ENCODE results near the gene KRT9.
A peak's percentile ranks its signal among the peaks of the same experiment; 100 is the strongest.
"Not testable (repeated sequence)": the region's sequence is repeated elsewhere in the genome, so short reads cannot be mapped to it uniquely, and the experiment has no call there.

Gene KRT9

GRCh38 chr17:41579484-41580243 lies 7.8 kb upstream of the KRT9 start:
- DNase-seq, result peak in 39 of 51 donors; percentile 1 to 62 (median 18)

GRCh38 chr17:41578971-41579370 lies 7.1 kb upstream of the KRT9 start:
- no peak for DNase-seq

- no peak for DNase-seq
Measured at GRCh38 chr17:41578538-41578937, 6.7 kb upstream of the KRT9 start.

GRCh38 chr17:41576740-41577139 lies 4.9 kb upstream of the KRT9 start:
- not testable (repeated sequence) for DNase-seq

- DNase-seq, result no peak
Measured at GRCh38 chr17:41575336-41575735, 3.5 kb upstream of the KRT9 start.

GRCh38 chr17:41567317-41567716 lies 4.5 kb downstream of the KRT9 start:
- DNase-seq, result no peak

- no peak for DNase-seq
Measured at GRCh38 chr17:41565338-41565737, 6.5 kb downstream of the KRT9 start.

- DNase-seq, result no peak
Measured at GRCh38 chr17:41563607-41564170, 8.2 kb downstream of the KRT9 start.

GRCh38 chr17:41561554-41561953 lies 10.3 kb downstream of the KRT9 start:
- DNase-seq, result no peak

GRCh38 chr17:41559548-41559947 lies 12.3 kb downstream of the KRT9 start:
- no peak for DNase-seq

GRCh38 chr17:41556931-41557330 lies 14.9 kb downstream of the KRT9 start:
- DNase-seq, result peak in 3 of 51 donors; percentile 2 to 23 (median 6)

- DNase-seq, result no peak
Measured at GRCh38 chr17:41556306-41556705, 15.6 kb downstream of the KRT9 start.

GRCh38 chr17:41555105-41555887 lies 16.6 kb downstream of the KRT9 start:
- DNase-seq, result no peak

GRCh38 chr17:41553987-41554680 lies 17.7 kb downstream of the KRT9 start:
- DNase-seq, result no peak

- no peak for DNase-seq
Measured at GRCh38 chr17:41553176-41553575, 18.7 kb downstream of the KRT9 start.

GRCh38 chr17:41552455-41552854 lies 19.4 kb downstream of the KRT9 start:
- DNase-seq, result no peak

- no peak for DNase-seq
Measured at GRCh38 chr17:41551365-41551764, 20.5 kb downstream of the KRT9 start.

GRCh38 chr17:41549596-41550039 lies 22.2 kb downstream of the KRT9 start:
- no peak for DNase-seq

GRCh38 chr17:41548844-41549595 lies 22.8 kb downstream of the KRT9 start:
- DNase-seq, result peak in 49 of 51 donors; percentile 2 to 77 (median 37)

GRCh38 chr17:41547921-41548843 lies 23.7 kb downstream of the KRT9 start:
- DNase-seq, result peak in 5 of 51 donors; percentile 3 to 63 (median 6)

All from hypothalamus (tissue), 51 donors.